ENCODE results near the gene CCL25. TPM values are rescaled to one million over a fixed set of nuclear protein-coding genes. Genes with fewer than 3 reads are reported as not detected.

CCL25 gene
- total RNA-seq, 2 experiments from 2014 or later: 0.30 to 1.2 TPM

DNA sequence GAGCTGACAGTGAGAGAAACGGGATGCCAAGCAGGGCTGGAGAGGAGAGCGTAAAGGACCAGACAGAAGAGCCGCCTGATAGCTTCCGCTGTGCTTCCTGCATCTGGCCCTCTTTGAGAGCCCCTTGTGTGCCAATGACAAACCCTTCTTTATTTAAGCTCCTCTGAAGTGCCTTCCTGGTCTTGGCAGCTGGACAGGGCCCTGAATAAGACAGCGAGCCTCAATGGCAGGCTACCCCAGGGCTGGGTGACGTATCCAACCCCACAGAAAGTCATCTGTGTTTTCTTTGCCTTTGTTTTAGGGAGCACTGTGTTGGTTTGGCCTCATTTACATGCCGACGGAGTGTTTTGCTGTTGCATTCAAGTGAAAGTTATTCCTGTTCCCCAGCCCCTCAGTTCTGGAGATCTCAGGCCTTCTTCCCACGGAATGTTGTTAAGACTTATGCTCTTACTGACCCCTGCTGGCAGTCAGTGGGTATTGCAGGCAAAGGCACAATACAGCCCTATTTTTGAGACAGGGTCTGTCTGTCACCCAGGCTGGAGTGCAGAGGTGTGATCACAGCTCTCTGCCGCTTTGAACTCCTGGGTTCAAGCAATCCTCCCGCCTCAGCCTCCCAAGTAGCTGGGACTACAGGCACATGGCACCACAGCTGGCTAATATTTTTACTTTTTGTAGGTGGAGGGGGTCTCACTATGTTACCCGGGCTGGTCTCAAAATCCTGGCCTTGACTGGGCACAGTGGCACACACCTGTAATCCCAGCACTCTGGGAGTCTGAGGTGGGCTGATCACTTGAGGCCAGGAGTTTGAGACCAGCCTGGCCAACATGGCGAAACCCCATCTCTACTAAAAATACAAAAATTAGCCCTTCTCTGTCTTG is 16.8 kb downstream of the CCL25 start:
- Mint-ChIP-seq H3K36me3 (peaks cover 10% of the 10 kb centered on the region), H3K27ac (no peak overlapping the region), H3K27me3 (no peaks in the 10 kb centered on the region), H3K4me3 (no peak overlapping the region), H3K9me3 (peaks cover 17% of the 10 kb centered on the region), H3K4me1 (peaks cover 2% of the 10 kb centered on the region)
- no peak for DNase-seq

- H3K4me3 Mint-ChIP-seq: no peak overlapping the region
These were observed 19.4 kb downstream of the CCL25 start for GRCh38 chr19:8071912-8072311.

GRCh38 chr19:8074501-8074900 is 21.9 kb downstream of the CCL25 start:
- no peak overlapping the region for H3K4me3 Mint-ChIP-seq
- H3K4me1 Mint-ChIP-seq: peaks cover 2% of the 10 kb centered on the region
- no peak for DNase-seq
- no peaks in the 10 kb centered on the region for H3K27me3 Mint-ChIP-seq
- no peak overlapping the region for H3K27ac Mint-ChIP-seq
- peaks cover 12% of the 10 kb centered on the region for H3K9me3 Mint-ChIP-seq
- H3K36me3 Mint-ChIP-seq: peaks cover 9% of the 10 kb centered on the region

More at GRCh38 chr19:8071912-8072311, 19.4 kb downstream of the CCL25 start:
- Mint-ChIP-seq H3K9me3 (peaks cover 19% of the 10 kb centered on the region), H3K27me3 (no peaks in the 10 kb centered on the region), H3K36me3 (peaks cover 10% of the 10 kb centered on the region), H3K27ac (no peak overlapping the region), H3K4me1 (peaks cover 2% of the 10 kb centered on the region)
- DNase-seq: no peak

- peaks cover 6% of the 10 kb centered on the region for H3K36me3 Mint-ChIP-seq
- no peak overlapping the region for H3K27ac Mint-ChIP-seq
- DNase-seq: no peak
- H3K4me1 Mint-ChIP-seq: peaks cover 2% of the 10 kb centered on the region
- H3K9me3 Mint-ChIP-seq: peaks cover 7% of the 10 kb centered on the region
- no peak overlapping the region for H3K4me3 Mint-ChIP-seq
- H3K27me3 Mint-ChIP-seq: no peaks in the 10 kb centered on the region
These were observed 22.9 kb downstream of the CCL25 start for GRCh38 chr19:8075158-8076074.

GRCh38 chr19:8079988-8080387 is 27.4 kb downstream of the CCL25 start:
- DNase-seq: no peak
- Mint-ChIP-seq H3K4me3 (no peak overlapping the region), H3K27me3 (no peaks in the 10 kb centered on the region), H3K27ac (no peak overlapping the region), H3K36me3 (no peaks in the 10 kb centered on the region), H3K4me1 (no peaks in the 10 kb centered on the region), H3K9me3 (no peaks in the 10 kb centered on the region)

GRCh38 chr19:8080832-8081231 is 28.3 kb downstream of the CCL25 start:
- H3K27ac Mint-ChIP-seq: no peak overlapping the region
- H3K27me3 Mint-ChIP-seq: no peaks in the 10 kb centered on the region
- no peaks in the 10 kb centered on the region for H3K36me3 Mint-ChIP-seq
- H3K4me1 Mint-ChIP-seq: no peaks in the 10 kb centered on the region
- H3K4me3 Mint-ChIP-seq: no peak overlapping the region
- H3K9me3 Mint-ChIP-seq: no peaks in the 10 kb centered on the region
- DNase-seq: no peak

DNA sequence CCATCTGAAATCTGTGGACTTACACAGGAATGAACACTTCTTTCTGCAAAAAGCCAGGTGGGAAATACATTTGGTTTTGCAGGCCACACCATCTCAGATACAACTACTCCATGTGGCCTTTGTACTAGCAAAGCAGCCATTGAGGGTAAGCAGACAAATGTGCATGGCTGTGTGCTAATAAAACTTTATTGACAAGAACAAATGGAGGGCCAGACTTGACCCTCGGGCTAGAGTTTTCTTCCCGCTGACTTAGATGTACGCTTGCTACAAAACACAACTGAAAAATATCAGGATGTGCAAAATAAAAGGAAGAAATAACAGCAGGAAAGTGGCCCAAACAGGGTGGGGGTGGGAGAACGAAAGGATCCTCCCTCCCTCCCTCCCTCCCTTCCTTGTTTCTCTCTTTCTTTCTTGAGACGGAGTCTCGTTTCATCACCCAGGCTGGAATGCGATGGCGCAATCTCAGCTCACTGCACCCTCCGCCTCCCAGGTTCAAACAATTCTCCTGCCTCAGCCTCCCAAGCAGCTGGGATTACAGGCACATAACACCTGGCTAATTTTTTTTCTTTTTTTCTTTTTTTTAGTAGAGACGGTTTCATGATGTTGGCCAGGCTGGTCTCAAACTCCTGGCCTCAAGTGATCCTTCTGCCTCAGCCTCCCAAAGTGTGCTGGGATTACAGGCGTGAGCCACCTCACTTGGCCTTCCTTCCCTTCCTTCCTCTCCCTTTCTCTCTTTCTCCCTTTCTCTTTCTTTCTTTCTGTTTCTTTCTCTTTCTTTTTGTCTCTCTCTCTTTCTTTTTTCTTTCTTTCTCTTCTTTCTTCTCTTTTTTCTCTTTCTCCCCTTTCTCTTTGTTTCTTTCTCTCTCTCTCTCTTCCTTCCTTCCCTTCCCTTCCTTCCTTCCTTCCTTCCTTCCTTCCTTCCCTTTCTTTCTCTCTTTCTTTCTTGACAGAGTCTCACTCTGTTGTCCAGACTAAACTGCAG is 29.3 kb downstream of the CCL25 start:
- no peaks in the 10 kb centered on the region for H3K27me3 Mint-ChIP-seq
- no peak for DNase-seq
- no peak overlapping the region for H3K27ac Mint-ChIP-seq
- H3K4me1 Mint-ChIP-seq: no peaks in the 10 kb centered on the region
- no peaks in the 10 kb centered on the region for H3K9me3 Mint-ChIP-seq
- no peaks in the 10 kb centered on the region for H3K36me3 Mint-ChIP-seq
- no peak overlapping the region for H3K4me3 Mint-ChIP-seq

DNA sequence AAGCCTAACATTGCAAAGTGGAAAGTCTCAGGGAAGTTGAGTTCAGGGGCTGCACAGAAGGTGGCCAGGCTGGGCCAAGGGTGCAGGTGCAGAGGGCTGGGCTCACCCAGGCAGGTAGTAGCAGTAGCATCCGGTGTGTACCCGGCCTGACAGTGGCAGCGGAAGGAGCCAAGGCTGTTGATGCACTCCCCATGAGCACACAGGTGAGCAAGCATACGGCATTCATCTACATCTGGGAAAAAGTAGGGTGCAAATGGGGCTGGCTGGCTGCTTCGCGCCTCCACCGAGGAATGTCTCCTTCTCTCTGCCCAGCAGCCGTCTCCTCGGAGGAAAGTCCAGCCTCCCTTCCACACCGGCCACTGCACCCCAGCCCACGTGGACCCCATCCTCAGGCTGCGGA is 30.6 kb downstream of the CCL25 start:
- Mint-ChIP-seq H3K36me3 (no peaks in the 10 kb centered on the region), H3K4me3 (no peak overlapping the region), H3K4me1 (no peaks in the 10 kb centered on the region), H3K27ac (no peak overlapping the region), H3K9me3 (no peaks in the 10 kb centered on the region), H3K27me3 (no peaks in the 10 kb centered on the region)
- DNase-seq: no peak

GRCh38 chr19:8084152-8084551 is 31.6 kb downstream of the CCL25 start:
- H3K4me3 Mint-ChIP-seq: no peak overlapping the region
- no peaks in the 10 kb centered on the region for H3K27me3 Mint-ChIP-seq
- no peak overlapping the region for H3K27ac Mint-ChIP-seq
- H3K36me3 Mint-ChIP-seq: no peaks in the 10 kb centered on the region
- no peak for DNase-seq
- no peaks in the 10 kb centered on the region for H3K9me3 Mint-ChIP-seq
- no peaks in the 10 kb centered on the region for H3K4me1 Mint-ChIP-seq

- no peak overlapping the region for H3K4me3 Mint-ChIP-seq
- no peak for DNase-seq
- H3K27ac Mint-ChIP-seq: no peak overlapping the region
These were observed 33.2 kb downstream of the CCL25 start for GRCh38 chr19:8085598-8086408.

GRCh38 chr19:8086849-8087248 is 34.3 kb downstream of the CCL25 start:
- H3K9me3 Mint-ChIP-seq: no peaks in the 10 kb centered on the region
- no peak overlapping the region for H3K4me3 Mint-ChIP-seq
- no peaks in the 10 kb centered on the region for H3K36me3 Mint-ChIP-seq
- DNase-seq: no peak
- H3K27me3 Mint-ChIP-seq: no peaks in the 10 kb centered on the region
- no peaks in the 10 kb centered on the region for H3K4me1 Mint-ChIP-seq
- H3K27ac Mint-ChIP-seq: no peak overlapping the region

More at GRCh38 chr19:8085598-8086408, 33.2 kb downstream of the CCL25 start:
- Mint-ChIP-seq H3K27me3 (no peaks in the 10 kb centered on the region), H3K4me1 (no peaks in the 10 kb centered on the region), H3K9me3 (no peaks in the 10 kb centered on the region), H3K36me3 (no peaks in the 10 kb centered on the region)

DNA sequence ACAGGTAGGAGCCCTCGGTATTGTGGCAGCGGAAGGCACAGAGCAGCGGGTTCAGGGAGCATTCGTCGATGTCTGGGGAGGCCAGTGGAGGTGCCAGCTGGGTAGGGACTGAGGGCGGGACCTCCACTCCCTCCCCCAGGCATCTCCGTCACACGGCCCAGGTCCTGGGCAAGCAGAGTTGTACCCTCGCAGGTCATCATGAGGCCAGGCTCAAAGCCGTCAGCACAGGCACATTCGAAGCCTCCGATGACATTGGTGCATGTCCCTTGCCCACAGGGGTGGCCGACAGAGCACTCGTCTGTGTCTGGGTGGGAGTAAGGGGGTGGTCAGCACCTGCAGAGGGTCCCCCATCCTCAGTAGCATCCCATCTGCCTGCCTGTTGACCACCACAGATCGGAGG is 35.3 kb downstream of the CCL25 start:
- Mint-ChIP-seq H3K36me3 (no peaks in the 10 kb centered on the region), H3K4me1 (no peaks in the 10 kb centered on the region), H3K27me3 (no peaks in the 10 kb centered on the region), H3K27ac (no peak overlapping the region), H3K9me3 (no peaks in the 10 kb centered on the region), H3K4me3 (no peak overlapping the region)
- no peak for DNase-seq

DNA sequence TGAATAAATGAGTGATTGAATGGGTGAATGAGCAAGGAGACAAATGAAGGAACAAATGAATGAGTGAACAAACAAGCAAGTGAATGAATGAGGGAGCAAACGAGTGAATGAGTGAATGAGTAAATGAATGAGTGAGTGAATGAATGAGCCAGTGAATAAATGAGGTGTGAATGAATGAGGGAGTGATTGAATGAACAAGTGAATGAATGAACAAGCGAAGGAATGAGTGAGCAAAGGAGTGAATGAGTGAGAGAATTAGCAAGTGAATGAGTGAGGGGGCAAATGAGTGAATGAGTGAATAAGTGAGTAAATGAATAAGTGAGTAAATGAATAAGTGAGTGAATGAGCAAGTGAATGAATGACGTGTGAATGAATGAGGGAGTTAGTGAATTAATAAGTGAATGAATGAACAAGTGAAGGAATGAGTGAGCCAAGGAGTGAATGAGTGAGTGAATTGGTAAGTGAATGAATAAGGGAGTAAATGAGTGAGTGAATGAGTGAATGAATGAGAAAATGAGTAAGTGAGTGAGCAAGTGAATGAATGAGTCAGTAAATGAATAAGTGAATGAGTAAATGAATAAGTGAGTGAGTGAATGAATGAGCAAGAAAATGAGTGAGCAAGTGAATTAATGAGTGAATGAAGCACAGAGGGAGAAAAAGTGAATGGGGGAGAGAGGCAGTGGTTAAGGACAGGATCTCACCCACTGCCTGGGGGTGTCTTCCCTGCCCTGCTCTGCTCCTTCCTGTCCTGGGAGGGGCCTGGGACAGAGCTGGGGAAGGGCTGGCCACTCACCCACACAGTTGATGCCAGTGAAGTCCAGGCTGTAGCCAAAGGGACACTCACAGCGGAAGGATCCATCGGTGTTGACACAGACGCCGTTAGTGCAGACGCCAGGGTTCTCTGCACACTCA is 36.4 kb downstream of the CCL25 start:
- H3K36me3 Mint-ChIP-seq: no peaks in the 10 kb centered on the region
- no peaks in the 10 kb centered on the region for H3K27me3 Mint-ChIP-seq
- H3K27ac Mint-ChIP-seq: no peak overlapping the region
- no peak overlapping the region for H3K4me3 Mint-ChIP-seq
- H3K9me3 Mint-ChIP-seq: peaks cover 4% of the 10 kb centered on the region
- H3K4me1 Mint-ChIP-seq: no peaks in the 10 kb centered on the region
- DNase-seq: no peak
